ENCODE results near the gene SLC1A7.

SLC1A7 gene

GRCh38 chr1:53182716-53183094 lies 40.3 kb upstream of the SLC1A7 start:
- H3K79me2 ChIP-seq (ENCODE audit: insufficient read depth, low read length): no peaks in the 10 kb centered on the region
- H3F3A ChIP-seq (ENCODE audit: low read depth): no peaks in the 10 kb centered on the region
- H2AFZ ChIP-seq (ENCODE audit: low read length): peak overlapping the region; percentile 20
- H3K36me3 ChIP-seq (ENCODE audit: insufficient read depth, low read length): no peaks in the 10 kb centered on the region
- no peak overlapping the region for H3K4me3 ChIP-seq (ENCODE audit: low read length, poor library complexity, severe bottlenecking)
- no peaks in the 10 kb centered on the region for H4K20me1 ChIP-seq (ENCODE audit: insufficient read depth, low read length, poor library complexity, severe bottlenecking)
- no peaks in the 10 kb centered on the region for H3K9me3 ChIP-seq (ENCODE audit: insufficient read depth, low read depth, low read length)
- TF ChIP-seq EZH2phosphoT487 (IDR thresholded peaks at IDR 0.05; ENCODE audit: borderline replicate concordance) (no peak), CTCF (conservative IDR thresholded peaks at IDR 0.05; ENCODE audit: low read length) (no peak)
- H3K4me1 ChIP-seq (ENCODE audit: insufficient read depth, low read length, poor library complexity, severe bottlenecking): no peaks in the 10 kb centered on the region
- no peaks in the 10 kb centered on the region for H3K9me2 ChIP-seq (replicated peaks; ENCODE audit: low read depth, low read length)
- no peak overlapping the region for H3K9ac ChIP-seq (ENCODE audit: low read depth, low read length, poor library complexity, severe bottlenecking)
- H3K4me2 ChIP-seq (ENCODE audit: low read depth, low read length, poor library complexity, severe bottlenecking): no peak overlapping the region
- H3K27me3 ChIP-seq (ENCODE audit: insufficient read depth, low read length, poor library complexity, severe bottlenecking): no peaks in the 10 kb centered on the region

- Histone ChIP-seq H3K9me2 (replicated peaks; ENCODE audit: low read depth, low read length) (no peaks in the 10 kb centered on the region), H3K4me3 (ENCODE audit: low read length, poor library complexity, severe bottlenecking) (no peak overlapping the region), H3K4me1 (ENCODE audit: insufficient read depth, low read length, poor library complexity, severe bottlenecking) (no peaks in the 10 kb centered on the region), H3F3A (ENCODE audit: low read depth) (no peaks in the 10 kb centered on the region), H3K9me3 (ENCODE audit: insufficient read depth, low read depth, low read length) (no peaks in the 10 kb centered on the region), H3K27me3 (ENCODE audit: insufficient read depth, low read length, poor library complexity, severe bottlenecking) (no peaks in the 10 kb centered on the region), H4K20me1 (ENCODE audit: insufficient read depth, low read length, poor library complexity, severe bottlenecking) (no peaks in the 10 kb centered on the region), H3K36me3 (ENCODE audit: insufficient read depth, low read length) (no peaks in the 10 kb centered on the region), H3K79me2 (ENCODE audit: insufficient read depth, low read length) (no peaks in the 10 kb centered on the region), H3K4me2 (ENCODE audit: low read depth, low read length, poor library complexity, severe bottlenecking) (no peak overlapping the region), H3K9ac (ENCODE audit: low read depth, low read length, poor library complexity, severe bottlenecking) (no peak overlapping the region), H2AFZ (ENCODE audit: low read length) (peak overlapping the region; percentile 40; the same call in 1 of the 2 replicates)
- TF ChIP-seq CTCF (conservative IDR thresholded peaks at IDR 0.05; ENCODE audit: low read length) (peak; percentile 95), EZH2phosphoT487 (IDR thresholded peaks at IDR 0.05; ENCODE audit: borderline replicate concordance) (no peak)
These were observed 39.7 kb upstream of the SLC1A7 start for GRCh38 chr1:53182111-53182593.

GRCh38 chr1:53180951-53181350 lies 38.5 kb upstream of the SLC1A7 start:
- no peaks in the 10 kb centered on the region for H3K4me1 ChIP-seq (ENCODE audit: insufficient read depth, low read length, poor library complexity, severe bottlenecking)
- no peak overlapping the region for H2AFZ ChIP-seq (ENCODE audit: low read length)
- no peaks in the 10 kb centered on the region for H3K79me2 ChIP-seq (ENCODE audit: insufficient read depth, low read length)
- H3K4me2 ChIP-seq (ENCODE audit: low read depth, low read length, poor library complexity, severe bottlenecking): no peak overlapping the region
- no peak for TF ChIP-seq CTCF (conservative IDR thresholded peaks at IDR 0.05; ENCODE audit: low read length)
- TF ChIP-seq EZH2phosphoT487 (IDR thresholded peaks at IDR 0.05; ENCODE audit: borderline replicate concordance): no peak
- no peak overlapping the region for H3K4me3 ChIP-seq (ENCODE audit: low read length, poor library complexity, severe bottlenecking)
- H4K20me1 ChIP-seq (ENCODE audit: insufficient read depth, low read length, poor library complexity, severe bottlenecking): no peaks in the 10 kb centered on the region
- no peaks in the 10 kb centered on the region for H3F3A ChIP-seq (ENCODE audit: low read depth)
- no peaks in the 10 kb centered on the region for H3K9me3 ChIP-seq (ENCODE audit: insufficient read depth, low read depth, low read length)
- no peak overlapping the region for H3K9ac ChIP-seq (ENCODE audit: low read depth, low read length, poor library complexity, severe bottlenecking)
- no peaks in the 10 kb centered on the region for H3K36me3 ChIP-seq (ENCODE audit: insufficient read depth, low read length)
- no peaks in the 10 kb centered on the region for H3K27me3 ChIP-seq (ENCODE audit: insufficient read depth, low read length, poor library complexity, severe bottlenecking)
- no peaks in the 10 kb centered on the region for H3K9me2 ChIP-seq (replicated peaks; ENCODE audit: low read depth, low read length)
